PFSK-1 (cell line): Measurements from ENCODE around the gene FAM13A.

Experiments used
- FOXP2 ChIP-seq: optimal IDR thresholded peaks from 2 replicates; pipeline ENCODE3; 2011; ENCODE audit warnings: borderline replicate concordance, control low read depth, inconsistent platforms; ENCODE audit not compliant: insufficient read depth; ENCODE audit errors: extremely low read length, extremely low read depth
- POLR2AphosphoS5 ChIP-seq: IDR thresholded peaks from 2 replicates; pipeline ENCODE4 v1.6.1; 2012; ENCODE audit warnings: low read depth, mild to moderate bottlenecking, control low read depth, low read length, moderate library complexity
- SIN3A ChIP-seq: IDR thresholded peaks from 2 replicates; pipeline ENCODE4 v1.6.1; 2012; ENCODE audit warnings: mild to moderate bottlenecking, low read length, moderate library complexity, borderline replicate concordance; ENCODE audit not compliant: insufficient read depth
- TAF1 ChIP-seq: IDR thresholded peaks from 2 replicates; pipeline ENCODE4 v1.6.1; 2012; ENCODE audit warnings: low read length, control low read depth, borderline replicate concordance; ENCODE audit not compliant: insufficient read depth
- TF ChIP-seq, protein P1 (sequence below), 2 experiments: IDR thresholded peaks; 2 replicates each; pipeline versions ENCODE4 v1.6.1 to v1.8.0; 2011 to 2012; ENCODE audit warnings: low read depth in 2 of 2, low read length in 2 of 2, control low read depth in 1 of 2, inconsistent platforms in 1 of 2, mild to moderate bottlenecking in 1 of 2, moderate library complexity in 1 of 2; ENCODE audit not compliant: insufficient read depth in 1 of 2

The FAM13A gene

DNA sequence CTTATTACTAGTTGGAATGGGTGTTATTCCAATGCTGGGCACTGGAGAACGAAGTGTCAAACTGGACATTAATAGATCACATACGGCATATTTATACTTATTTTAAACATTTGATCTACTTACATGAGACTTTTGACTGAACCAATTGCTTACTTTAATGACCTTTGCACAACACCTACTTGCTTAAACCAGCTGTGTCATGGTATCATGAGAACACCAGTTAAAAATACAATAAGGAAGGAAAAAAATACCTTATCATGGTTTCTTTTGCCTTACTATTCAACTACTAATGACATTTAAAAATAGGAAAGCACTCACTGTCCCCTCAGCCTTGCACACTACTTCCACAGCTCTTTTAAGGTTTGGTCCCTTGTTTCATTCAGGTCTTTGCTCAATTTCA is 146.9 kb downstream of the FAM13A start:
- TF ChIP-seq, protein P1, sequence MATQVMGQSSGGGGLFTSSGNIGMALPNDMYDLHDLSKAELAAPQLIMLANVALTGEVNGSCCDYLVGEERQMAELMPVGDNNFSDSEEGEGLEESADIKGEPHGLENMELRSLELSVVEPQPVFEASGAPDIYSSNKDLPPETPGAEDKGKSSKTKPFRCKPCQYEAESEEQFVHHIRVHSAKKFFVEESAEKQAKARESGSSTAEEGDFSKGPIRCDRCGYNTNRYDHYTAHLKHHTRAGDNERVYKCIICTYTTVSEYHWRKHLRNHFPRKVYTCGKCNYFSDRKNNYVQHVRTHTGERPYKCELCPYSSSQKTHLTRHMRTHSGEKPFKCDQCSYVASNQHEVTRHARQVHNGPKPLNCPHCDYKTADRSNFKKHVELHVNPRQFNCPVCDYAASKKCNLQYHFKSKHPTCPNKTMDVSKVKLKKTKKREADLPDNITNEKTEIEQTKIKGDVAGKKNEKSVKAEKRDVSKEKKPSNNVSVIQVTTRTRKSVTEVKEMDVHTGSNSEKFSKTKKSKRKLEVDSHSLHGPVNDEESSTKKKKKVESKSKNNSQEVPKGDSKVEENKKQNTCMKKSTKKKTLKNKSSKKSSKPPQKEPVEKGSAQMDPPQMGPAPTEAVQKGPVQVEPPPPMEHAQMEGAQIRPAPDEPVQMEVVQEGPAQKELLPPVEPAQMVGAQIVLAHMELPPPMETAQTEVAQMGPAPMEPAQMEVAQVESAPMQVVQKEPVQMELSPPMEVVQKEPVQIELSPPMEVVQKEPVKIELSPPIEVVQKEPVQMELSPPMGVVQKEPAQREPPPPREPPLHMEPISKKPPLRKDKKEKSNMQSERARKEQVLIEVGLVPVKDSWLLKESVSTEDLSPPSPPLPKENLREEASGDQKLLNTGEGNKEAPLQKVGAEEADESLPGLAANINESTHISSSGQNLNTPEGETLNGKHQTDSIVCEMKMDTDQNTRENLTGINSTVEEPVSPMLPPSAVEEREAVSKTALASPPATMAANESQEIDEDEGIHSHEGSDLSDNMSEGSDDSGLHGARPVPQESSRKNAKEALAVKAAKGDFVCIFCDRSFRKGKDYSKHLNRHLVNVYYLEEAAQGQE (IDR thresholded peaks at IDR 0.05; ENCODE audit: insufficient read depth in 1 of 2, low read depth in 2 of 2, low read length in 2 of 2): no peak
- no peak for TF ChIP-seq TAF1
- no peak for TF ChIP-seq FOXP2

DNA sequence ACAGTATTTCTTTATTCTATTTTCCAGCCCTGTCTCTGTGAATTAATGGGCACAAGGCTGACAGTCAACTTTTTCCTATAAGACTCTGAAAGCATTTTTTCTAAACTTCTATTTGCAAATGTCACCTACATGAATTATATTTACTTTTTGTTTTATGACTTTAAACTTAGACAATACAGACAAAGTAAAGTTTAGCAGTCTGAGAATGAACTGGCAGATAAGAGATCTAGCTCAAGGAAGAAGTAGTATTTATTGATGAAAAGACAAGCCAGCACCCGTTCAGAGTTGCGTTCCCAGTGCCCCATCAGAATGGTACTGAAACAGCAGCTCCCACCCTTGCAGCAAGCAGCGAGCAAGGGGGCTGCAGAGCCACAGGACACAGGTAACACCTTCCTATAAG is 148.5 kb downstream of the FAM13A start:
- TF ChIP-seq POLR2AphosphoS5: no peak
- no peak for TF ChIP-seq FOXP2
- TF ChIP-seq SIN3A: no peak
- TF ChIP-seq, protein P1 (IDR thresholded peaks at IDR 0.05; ENCODE audit: insufficient read depth in 1 of 2, low read depth in 2 of 2, low read length in 2 of 2): no peak
- TF ChIP-seq TAF1: no peak

DNA sequence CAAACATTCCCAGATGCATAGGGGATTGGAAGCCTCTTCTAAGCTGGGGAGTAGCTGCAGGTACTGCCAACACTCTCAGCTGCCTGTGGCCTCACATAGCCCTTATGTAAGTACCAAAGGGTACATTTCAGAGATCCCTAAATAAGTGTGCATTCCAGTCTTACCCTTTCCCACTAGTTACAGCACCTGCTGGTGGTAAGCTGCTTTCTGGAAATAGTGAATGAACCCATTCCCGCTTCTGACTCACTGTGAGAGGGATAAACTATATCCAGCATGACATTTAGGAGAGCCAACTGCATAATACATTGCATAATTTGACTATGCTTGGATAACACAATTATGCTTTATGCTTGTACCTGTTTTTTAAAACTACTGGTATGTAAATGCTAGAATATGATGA is 149.0 kb downstream of the FAM13A start:
- no peak for TF ChIP-seq SIN3A
- TF ChIP-seq FOXP2: no peak
- TF ChIP-seq POLR2AphosphoS5: no peak
- no peak for TF ChIP-seq TAF1
- TF ChIP-seq, protein P1 (IDR thresholded peaks at IDR 0.05; ENCODE audit: insufficient read depth in 1 of 2, low read depth in 2 of 2, low read length in 2 of 2): no peak

DNA sequence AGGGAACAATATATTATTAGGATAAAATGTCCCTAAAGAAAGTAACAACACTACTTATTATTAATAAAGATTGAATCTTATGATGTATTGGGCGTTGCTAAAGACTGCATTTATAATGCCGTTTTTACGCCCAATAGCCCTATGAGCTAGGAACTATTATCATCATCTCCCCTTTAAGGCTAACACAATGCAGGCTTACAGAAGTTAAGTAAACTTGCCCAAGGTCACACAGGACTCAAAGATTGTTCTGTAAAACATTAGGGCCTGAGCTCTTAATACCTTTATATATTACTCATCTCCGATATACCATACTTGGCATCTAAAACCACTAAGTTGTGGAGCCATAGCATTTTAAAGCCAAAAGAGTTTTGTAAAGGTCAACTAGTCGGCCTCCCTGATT is 149.5 kb downstream of the FAM13A start:
- TF ChIP-seq POLR2AphosphoS5 (no peak), SIN3A (no peak), FOXP2 (no peak), TAF1 (no peak)
- TF ChIP-seq, protein P1 (IDR thresholded peaks at IDR 0.05; ENCODE audit: insufficient read depth in 1 of 2, low read depth in 2 of 2, low read length in 2 of 2): no peak

DNA sequence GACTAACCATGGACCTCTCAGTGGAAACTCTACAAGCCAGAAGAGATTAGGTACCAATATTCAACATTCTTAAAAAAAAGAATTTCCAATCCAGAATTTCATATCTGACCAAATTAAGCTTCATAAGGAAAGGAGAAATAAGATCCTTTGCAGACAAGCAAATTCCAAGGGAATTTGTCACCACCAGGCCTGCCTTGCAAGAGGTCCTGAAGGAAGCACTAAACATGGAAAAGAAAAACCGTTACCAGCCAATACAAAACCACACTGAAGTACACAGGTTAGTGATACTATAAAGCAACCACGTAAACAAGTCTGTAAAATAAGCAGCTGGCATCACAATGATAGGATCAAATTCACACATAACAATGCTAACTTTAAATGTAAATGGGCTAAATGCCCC is 156.6 kb downstream of the FAM13A start:
- no peak for TF ChIP-seq SIN3A
- TF ChIP-seq FOXP2: no peak
- no peak for TF ChIP-seq POLR2AphosphoS5
- TF ChIP-seq TAF1: no peak
- TF ChIP-seq, protein P1 (IDR thresholded peaks at IDR 0.05; ENCODE audit: insufficient read depth in 1 of 2, low read depth in 2 of 2, low read length in 2 of 2): no peak
